HG03103 (cell line): Measurements from ENCODE around the gene ADAMTS19.
"Not testable (repeated sequence)": the region's sequence is repeated elsewhere in the genome, so short reads cannot be mapped to it uniquely, and the experiment has no call there.

ENCODE experiments used
- ATAC-seq: cut with Tn5 transposase; IDR thresholded peaks from one replicate; pipeline ENCODE4 v1.9.1; 2021; ENCODE audit warnings: low read depth; ENCODE audit not compliant: unreplicated experiment

ADAMTS19 gene

GRCh38 chr5:129563585-129563984 is 103.5 kb downstream of the ADAMTS19 start:
- no peak for ATAC-seq

- no peak for ATAC-seq
Observed at GRCh38 chr5:129569295-129569694, 109.2 kb downstream of the ADAMTS19 start.

- no peak for ATAC-seq
Observed at GRCh38 chr5:129572060-129572459, 112.0 kb downstream of the ADAMTS19 start.

DNA sequence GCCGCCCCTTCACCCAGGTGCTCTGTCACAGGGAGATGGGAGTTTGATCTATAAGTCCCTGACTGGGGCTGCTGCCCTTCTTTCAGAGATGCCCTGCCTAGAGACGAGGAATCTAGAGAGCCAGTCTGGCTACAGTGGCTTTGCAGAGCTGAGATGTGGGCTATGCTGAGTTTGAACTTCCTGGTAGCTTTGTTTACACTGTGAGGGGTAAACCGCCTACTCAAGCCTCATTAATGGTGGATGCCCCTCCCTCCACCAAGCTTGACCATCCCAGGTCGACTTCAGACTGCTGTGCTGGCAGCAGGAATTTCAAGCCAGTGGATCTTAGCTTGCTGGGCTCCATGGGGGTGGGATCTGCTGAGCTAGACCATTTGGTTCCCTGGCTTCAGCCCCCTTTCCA is 124.4 kb downstream of the ADAMTS19 start:
- ATAC-seq, result not testable (repeated sequence)

GRCh38 chr5:129591508-129592160 is 131.5 kb downstream of the ADAMTS19 start:
- ATAC-seq, result no peak

GRCh38 chr5:129593525-129593924 is 133.4 kb downstream of the ADAMTS19 start:
- no peak for ATAC-seq

GRCh38 chr5:129601576-129601975 is 141.5 kb downstream of the ADAMTS19 start:
- ATAC-seq, result no peak

GRCh38 chr5:129608350-129608749 is 148.3 kb downstream of the ADAMTS19 start:
- no peak for ATAC-seq

DNA sequence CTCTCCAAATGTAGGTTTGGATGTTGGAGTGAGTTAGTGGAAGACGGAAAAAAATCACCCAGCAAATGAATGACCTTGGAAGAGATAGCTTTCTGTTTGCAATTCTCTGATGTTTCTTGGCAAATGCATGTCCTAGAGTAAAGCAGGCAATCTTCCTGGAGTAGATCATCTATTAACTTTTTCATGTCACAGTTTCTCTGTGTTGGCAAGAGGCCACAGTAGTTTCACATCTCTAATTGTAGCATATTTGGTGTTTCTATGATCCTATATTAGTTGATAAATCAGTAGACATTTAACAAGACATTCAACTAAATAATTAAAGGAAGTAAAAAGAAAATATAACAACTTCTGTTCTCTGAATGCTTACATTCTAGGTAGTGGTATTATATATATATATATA is 149.6 kb downstream of the ADAMTS19 start:
- no peak for ATAC-seq

DNA sequence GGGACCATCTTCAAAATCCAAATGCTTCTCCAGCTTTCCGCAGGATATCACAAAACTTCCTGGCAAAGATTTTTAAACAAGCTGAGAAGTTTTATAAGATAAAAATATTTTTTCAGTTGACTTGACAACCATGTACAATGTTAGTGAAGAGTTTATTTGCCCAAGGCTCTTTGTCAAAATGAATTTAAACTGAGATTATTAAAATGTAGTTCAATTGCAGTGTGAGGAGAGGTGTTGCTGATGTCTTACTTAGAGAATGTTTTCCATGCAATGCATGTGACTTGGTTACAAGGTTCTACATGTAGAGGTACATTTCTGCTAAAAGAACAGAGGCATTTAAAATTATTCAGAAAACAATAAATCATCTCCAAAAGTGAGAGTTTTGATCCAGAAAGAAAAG is 156.4 kb downstream of the ADAMTS19 start:
- no peak for ATAC-seq

DNA sequence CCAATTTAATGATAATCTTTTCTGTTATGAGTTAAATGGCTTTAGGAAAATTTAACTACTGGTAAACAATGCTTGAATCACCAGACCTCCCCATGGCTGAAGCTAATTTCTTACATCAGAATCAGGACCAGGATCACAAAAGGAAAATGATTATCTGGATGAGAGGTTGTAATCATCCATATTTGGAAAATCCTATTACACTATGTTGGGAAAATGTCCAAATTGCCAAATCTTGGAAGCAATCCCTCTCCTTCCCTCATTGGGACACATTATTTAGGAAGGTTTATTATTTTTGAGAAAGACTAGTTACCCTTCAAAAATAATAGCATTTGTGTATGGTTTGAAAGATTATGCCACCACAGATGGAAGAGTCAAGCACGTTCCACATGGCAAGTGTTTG is 157.1 kb downstream of the ADAMTS19 start:
- ATAC-seq, result no peak

DNA sequence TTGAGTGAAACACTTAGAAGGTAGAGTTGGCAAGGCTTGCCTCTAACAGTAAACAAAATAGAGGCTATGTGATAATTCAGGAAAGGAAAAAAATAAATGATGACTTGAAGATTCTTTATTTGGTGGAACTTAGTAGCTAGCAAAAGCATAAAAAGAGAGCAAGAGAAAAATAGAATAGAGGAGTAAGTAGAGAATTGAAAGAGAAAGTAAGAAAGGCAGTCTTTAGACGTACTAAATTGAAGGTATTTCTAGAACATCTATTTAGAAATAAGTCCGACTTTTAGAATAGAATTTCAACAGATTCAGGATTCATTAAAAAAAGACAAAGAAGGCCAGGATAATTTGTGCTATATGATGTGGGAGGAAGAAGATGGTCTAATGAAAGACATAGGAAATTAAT is 159.7 kb downstream of the ADAMTS19 start:
- ATAC-seq, result no peak

- ATAC-seq, result no peak
Observed at GRCh38 chr5:129622531-129622930, 162.4 kb downstream of the ADAMTS19 start.

DNA sequence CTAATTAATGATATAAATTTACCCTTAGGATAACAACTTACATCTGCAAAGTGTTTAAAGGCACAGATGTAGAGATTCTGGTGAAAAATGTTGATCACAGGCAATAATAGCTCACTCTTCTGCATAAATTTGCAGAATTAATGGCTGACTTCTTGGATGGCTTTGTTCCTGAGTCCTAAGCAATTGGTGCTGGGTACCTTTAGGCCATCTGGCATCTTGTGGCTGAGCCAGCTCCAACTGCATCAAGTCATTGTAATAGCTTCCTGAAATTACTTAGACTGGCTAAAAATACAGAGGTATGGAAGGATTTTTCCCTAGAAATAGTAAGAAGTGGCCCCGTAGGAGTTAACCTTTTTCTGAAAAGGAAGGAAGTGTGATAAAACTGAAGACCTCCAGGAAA is 169.5 kb downstream of the ADAMTS19 start:
- no peak for ATAC-seq

DNA sequence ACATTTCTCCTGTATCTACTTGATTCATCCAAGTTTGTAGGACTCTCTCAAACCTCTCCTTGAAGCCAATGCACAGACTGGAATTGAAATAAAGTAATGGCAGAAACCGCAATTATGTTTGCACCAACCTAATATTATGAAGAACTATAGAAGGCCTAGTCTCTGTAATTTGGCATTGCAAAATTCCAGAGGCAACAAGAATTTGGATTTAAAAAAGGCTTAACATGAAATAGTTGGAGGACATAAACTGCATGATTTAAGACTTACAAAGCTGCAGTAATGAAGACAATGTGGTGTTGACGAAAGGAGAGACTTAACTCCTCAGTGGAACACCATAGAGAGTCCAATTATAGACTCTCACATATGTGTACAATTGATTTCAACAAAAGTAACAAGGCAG is 170.0 kb downstream of the ADAMTS19 start:
- no peak for ATAC-seq

- no peak for ATAC-seq
Observed at GRCh38 chr5:129631961-129632360, 171.9 kb downstream of the ADAMTS19 start.

- ATAC-seq, result not testable (repeated sequence)
Observed at GRCh38 chr5:129637501-129637900, 177.4 kb downstream of the ADAMTS19 start.

GRCh38 chr5:129639331-129639730 is 179.2 kb downstream of the ADAMTS19 start:
- ATAC-seq, result no peak

DNA sequence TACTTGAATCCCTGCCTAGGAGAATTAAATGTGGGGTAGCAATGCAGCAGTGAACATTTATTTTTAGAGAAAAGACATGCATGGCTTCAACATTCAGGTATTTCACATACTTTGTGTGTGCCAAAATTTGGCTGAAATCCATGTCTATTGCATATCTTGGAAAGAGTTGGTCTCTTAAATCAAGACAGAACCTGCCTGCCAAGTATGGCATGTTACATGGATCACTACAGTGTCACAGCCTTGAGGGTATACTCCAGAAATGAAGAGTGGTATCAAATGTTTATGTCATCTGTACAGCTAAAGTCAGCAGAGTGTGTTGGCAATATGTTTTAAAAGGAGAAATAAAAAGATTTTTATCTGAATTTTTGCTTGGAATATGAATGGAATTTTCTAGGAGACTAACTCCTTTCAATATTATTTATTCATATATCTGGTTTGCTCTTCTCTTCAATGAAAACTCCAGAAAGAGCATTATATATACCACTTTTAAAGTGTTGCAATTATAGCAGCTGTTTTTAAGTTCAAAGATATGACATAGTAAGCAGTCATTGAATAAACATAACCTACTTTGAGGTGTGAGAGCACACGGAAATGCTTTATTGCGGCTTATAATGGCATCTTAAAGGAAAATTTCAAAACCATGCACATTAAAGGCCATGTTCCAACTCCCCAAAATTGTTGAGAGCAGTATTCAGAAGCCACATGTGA is 192.4 kb downstream of the ADAMTS19 start:
- no peak for ATAC-seq

GRCh38 chr5:129653057-129653375 is 192.9 kb downstream of the ADAMTS19 start:
- ATAC-seq, result no peak

GRCh38 chr5:129653442-129653841 is 193.3 kb downstream of the ADAMTS19 start:
- no peak for ATAC-seq

DNA sequence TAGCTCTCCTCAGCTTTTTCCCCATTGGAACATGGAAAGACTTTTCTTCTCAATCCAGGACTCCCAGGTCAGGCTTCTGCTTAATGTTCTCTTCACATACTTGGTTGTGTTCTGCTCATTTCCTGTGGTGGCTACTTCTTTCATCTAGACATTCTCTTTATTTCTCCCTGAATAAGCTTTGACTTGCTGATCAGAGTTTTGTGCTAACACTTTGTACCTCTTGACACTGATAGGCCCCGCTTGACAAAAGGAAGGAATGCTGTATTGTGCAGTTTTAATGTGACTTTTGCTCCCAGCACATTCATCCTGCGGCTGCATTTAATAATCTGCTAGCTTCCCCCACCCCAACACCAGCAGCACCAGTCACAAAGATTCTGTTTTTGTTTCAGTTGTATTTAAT is 196.9 kb downstream of the ADAMTS19 start:
- ATAC-seq, result no peak
